Measurements from ENCODE around the gene ZMYND8. TPM values are rescaled to one million over a fixed set of nuclear protein-coding genes. Genes with fewer than 3 reads are reported as not detected.
"Not testable (repeated sequence)": the region's sequence is repeated elsewhere in the genome, so short reads cannot be mapped to it uniquely, and the experiment has no call there.

ZMYND8 gene
- total RNA-seq, 4 donors from 2014 or later, result 41.6 to 79.4 (median 60.7) TPM

DNA sequence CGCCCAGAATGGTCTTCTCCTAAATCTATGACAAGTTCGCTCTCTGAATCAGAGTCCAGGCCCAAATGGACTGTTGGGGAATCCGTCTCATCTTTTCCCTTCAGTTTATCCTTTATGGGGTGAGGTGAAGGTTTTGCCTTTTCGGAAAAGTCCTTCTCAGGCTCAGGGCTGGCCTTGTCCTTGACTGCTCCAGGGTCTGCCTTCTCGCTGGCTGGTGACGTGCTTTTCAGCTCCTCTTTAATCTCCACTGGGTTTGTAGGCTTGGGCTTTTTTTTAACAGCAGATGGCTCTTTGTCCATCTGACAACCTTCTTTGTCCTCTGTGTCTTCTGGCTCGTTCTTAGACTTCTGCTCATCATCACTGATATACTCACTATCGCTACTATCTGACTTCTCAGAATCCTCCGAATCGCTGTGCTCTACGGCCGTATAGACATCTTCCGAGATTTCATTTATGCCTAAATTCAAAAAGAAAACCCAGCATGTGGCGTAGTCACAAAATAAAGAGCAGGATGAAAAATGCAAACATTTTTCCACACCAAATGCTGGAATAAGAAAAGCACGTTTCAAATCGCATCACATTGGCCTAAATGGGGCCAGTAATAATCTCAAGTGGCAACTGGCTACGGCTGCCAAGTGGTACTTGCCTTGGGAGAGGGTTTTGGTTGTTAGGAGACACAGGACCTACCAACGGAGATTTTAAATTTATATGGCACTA is 110.3 kb downstream of the ZMYND8 start:
- TF ChIP-seq EP300 (IDR thresholded peaks at IDR 0.05; ENCODE audit: low read depth) (no peak), POLR2AphosphoS5 (IDR thresholded peaks at IDR 0.05) (no peak), POLR2A (IDR thresholded peaks at IDR 0.05) (no peak)
- TF ChIP-seq, protein P1, sequence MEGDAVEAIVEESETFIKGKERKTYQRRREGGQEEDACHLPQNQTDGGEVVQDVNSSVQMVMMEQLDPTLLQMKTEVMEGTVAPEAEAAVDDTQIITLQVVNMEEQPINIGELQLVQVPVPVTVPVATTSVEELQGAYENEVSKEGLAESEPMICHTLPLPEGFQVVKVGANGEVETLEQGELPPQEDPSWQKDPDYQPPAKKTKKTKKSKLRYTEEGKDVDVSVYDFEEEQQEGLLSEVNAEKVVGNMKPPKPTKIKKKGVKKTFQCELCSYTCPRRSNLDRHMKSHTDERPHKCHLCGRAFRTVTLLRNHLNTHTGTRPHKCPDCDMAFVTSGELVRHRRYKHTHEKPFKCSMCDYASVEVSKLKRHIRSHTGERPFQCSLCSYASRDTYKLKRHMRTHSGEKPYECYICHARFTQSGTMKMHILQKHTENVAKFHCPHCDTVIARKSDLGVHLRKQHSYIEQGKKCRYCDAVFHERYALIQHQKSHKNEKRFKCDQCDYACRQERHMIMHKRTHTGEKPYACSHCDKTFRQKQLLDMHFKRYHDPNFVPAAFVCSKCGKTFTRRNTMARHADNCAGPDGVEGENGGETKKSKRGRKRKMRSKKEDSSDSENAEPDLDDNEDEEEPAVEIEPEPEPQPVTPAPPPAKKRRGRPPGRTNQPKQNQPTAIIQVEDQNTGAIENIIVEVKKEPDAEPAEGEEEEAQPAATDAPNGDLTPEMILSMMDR (IDR thresholded peaks at IDR 0.05), result no peak
- H3K36me3 ChIP-seq, result peaks cover 0 to 38% (median 11%) of the 10 kb centered on the region in 4 donors
- intact Hi-C loops (cut with DNase I; ENCODE audit: low total_unique reads), result no loop called here
- in situ Hi-C loops (cut with MboI; ENCODE audit: low pct_ligation_motif_present in 1 of 4, low pct_unique_long_range_greater_than_20kb in 1 of 4, low sequenced_read_pairs in 3 of 4), result no loop called here
- H3K4me3 ChIP-seq, result no peak overlapping the region
- no peak overlapping the region for H3K27ac ChIP-seq
- no peaks in the 10 kb centered on the region for H3K9me3 ChIP-seq
- WGBS, 2 donors (ENCODE audit: low coverage in 1 of 2), result 96% methylated on average over 15 to 18 of the region's 18 CpGs
- no peaks in the 10 kb centered on the region for H3K27me3 ChIP-seq
- peaks cover 0 to 12% (median 5%) of the 10 kb centered on the region in 4 donors for H3K4me1 ChIP-seq
- DNase-seq, result no peak

DNA sequence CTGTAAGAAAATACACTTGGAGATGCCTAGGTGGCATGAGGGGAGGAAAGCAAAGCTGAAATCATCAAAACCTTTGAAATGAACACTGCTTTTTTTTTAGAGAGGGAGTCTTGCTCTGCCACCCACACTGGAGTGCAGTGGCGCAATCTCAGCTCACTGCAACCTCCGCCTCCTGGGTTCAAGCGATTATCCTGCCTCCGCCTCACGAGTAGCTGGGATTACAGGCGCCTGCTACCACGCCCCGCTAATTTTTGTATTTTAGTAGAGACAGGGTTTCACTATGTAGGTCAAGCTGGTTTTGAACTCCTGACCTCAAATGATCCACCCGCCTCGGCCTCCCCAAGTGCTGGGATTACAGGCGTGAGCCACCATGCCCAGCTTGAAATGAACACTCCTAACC is 111.3 kb downstream of the ZMYND8 start:
- H3K4me3 ChIP-seq; in situ Hi-C loops (cut with MboI; ENCODE audit: low pct_ligation_motif_present in 1 of 4, low pct_unique_long_range_greater_than_20kb in 1 of 4, low sequenced_read_pairs in 3 of 4); H3K27ac ChIP-seq; DNase-seq; intact Hi-C loops (cut with DNase I; ENCODE audit: low total_unique reads); H3K9me3 ChIP-seq; H3K27me3 ChIP-seq: not testable (repeated sequence)
- 93 to 96% methylated on average over 6 to 11 of the region's 11 CpGs for WGBS, 2 donors (ENCODE audit: low coverage in 1 of 2)
- peaks cover 0 to 12% (median 5%) of the 10 kb centered on the region in 4 donors for H3K4me1 ChIP-seq
- peaks cover 0 to 38% (median 11%) of the 10 kb centered on the region in 4 donors for H3K36me3 ChIP-seq

DNA sequence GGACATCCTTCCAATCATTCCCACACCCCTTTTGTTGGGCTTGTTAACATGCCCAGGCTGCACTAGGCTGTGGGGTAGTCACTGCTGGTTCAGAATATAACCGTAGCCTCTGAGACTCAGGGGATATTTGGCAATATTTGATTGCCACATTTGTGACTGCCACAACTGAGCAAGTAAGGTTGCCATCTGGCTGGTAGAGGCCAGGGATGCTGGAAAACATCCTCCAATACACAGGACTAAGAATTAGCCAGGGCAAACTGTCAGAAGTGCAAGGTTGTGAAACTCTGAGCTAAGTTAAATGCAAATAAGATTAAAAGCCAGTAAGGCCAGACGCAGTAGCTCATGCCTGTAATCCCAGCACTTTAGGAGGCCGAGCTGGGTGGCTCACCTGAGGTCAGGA is 112.0 kb downstream of the ZMYND8 start:
- DNase-seq, result no peak
- no peaks in the 10 kb centered on the region for H3K9me3 ChIP-seq
- in situ Hi-C loops (cut with MboI; ENCODE audit: low pct_ligation_motif_present in 1 of 4, low pct_unique_long_range_greater_than_20kb in 1 of 4, low sequenced_read_pairs in 3 of 4), result no loop called here
- H3K27me3 ChIP-seq, result no peaks in the 10 kb centered on the region
- H3K36me3 ChIP-seq, result peaks cover 0 to 38% (median 11%) of the 10 kb centered on the region in 4 donors
- no peak overlapping the region for H3K4me3 ChIP-seq
- intact Hi-C loops (cut with DNase I; ENCODE audit: low total_unique reads), result no loop called here
- no peak overlapping the region for H3K27ac ChIP-seq
- TF ChIP-seq, protein P1 (IDR thresholded peaks at IDR 0.05), result no peak
- no peak for TF ChIP-seq POLR2AphosphoS5 (IDR thresholded peaks at IDR 0.05)
- TF ChIP-seq EP300 (IDR thresholded peaks at IDR 0.05; ENCODE audit: low read depth), result no peak
- no peak for TF ChIP-seq POLR2A (IDR thresholded peaks at IDR 0.05)
- peaks cover 0 to 12% (median 5%) of the 10 kb centered on the region in 4 donors for H3K4me1 ChIP-seq
- 87 to 92% methylated on average over 2 to 3 of the region's 3 CpGs for WGBS, 2 donors (ENCODE audit: low coverage in 1 of 2)

DNA sequence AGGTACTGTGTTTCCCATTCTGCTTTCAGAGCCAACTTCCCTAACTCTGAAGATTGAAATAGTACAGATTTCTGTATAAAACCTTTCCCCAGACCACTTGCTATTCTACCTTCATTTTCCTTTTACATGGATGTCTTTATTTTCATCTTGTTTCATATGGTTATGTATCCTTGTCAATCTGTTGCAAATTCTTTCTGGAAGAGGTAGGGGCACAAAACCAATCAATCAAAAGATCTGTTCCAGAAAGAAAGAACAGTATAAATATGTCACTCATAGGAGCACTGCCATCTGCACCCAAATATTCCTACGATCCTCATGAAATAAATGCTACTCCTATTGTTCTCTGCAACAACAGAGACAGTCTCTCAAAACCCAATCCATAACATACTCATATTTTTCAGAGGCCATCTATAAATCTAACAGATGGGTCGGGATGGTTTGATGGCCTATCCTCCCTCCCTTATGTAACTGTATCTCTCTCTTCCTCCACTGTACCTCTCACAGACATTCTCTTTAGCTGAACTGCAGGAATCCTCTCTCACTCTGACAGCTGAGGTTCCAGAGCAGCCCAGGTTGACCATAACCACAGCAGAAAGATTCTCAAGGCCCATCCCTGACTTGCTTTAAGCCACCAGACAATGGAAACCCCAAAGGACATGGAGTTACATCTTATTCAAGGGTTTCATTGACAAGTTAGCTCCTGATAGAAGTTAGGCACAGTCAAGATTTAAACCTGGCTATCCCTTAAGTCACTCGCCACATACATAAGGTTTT is 112.8 kb downstream of the ZMYND8 start:
- 87 to 95% methylated on average over 3 of the region's 3 CpGs for WGBS, 2 donors (ENCODE audit: low coverage in 1 of 2)
- no peak for TF ChIP-seq POLR2A (IDR thresholded peaks at IDR 0.05)
- no peak for TF ChIP-seq EP300 (IDR thresholded peaks at IDR 0.05; ENCODE audit: low read depth)
- TF ChIP-seq, protein P1 (IDR thresholded peaks at IDR 0.05), result no peak
- TF ChIP-seq POLR2AphosphoS5 (IDR thresholded peaks at IDR 0.05), result no peak
- in situ Hi-C loops (cut with MboI; ENCODE audit: low pct_ligation_motif_present in 1 of 4, low pct_unique_long_range_greater_than_20kb in 1 of 4, low sequenced_read_pairs in 3 of 4), result no loop called here

More for the DNA sequence above, 112.8 kb downstream of the ZMYND8 start:
- intact Hi-C loops (cut with DNase I; ENCODE audit: low total_unique reads), result no loop called here
- Histone ChIP-seq H3K9me3 (no peaks in the 10 kb centered on the region), H3K4me1 (peaks cover 0 to 12% (median 5%) of the 10 kb centered on the region in 4 donors), H3K27me3 (no peaks in the 10 kb centered on the region), H3K27ac (no peak overlapping the region), H3K36me3 (peaks cover 0 to 35% (median 9%) of the 10 kb centered on the region in 4 donors), H3K4me3 (no peak overlapping the region)
- DNase-seq, result no peak
